Neural progenitor cell (in vitro differentiated cells): ENCODE results near the gene MVB12B. TPM values are rescaled to one million over a fixed set of nuclear protein-coding genes. Genes with fewer than 3 reads are reported as not detected.
A peak's percentile ranks its signal among the peaks of the same experiment; 100 is the strongest.

Source experiments
- DNase-seq: peaks from one replicate; pipeline ENCODE4 v3.0.0-alpha.2; 2016; ENCODE audit warnings: low spot score
- H2AFZ ChIP-seq: fragments of 200-600 bp; sonication (generic); replicated peaks from 2 replicates; pipeline ENCODE4 v1.6.1; 2016; ENCODE audit warnings: antibody characterized with exemption
- H3F3A ChIP-seq: fragments of 200-600 bp; sonication (generic); 2 replicates; pipeline ENCODE4 v1.6.1; 2016; ENCODE audit warnings: antibody characterized with exemption, low read depth
- H3K27ac ChIP-seq: fragments of 200-600 bp; sonication (generic); 2 replicates; pipeline ENCODE4 v1.5.1; 2016; ENCODE audit warnings: mild to moderate bottlenecking
- H3K27me3 ChIP-seq: fragments of 200-600 bp; sonication (generic); 2 replicates; pipeline ENCODE4 v1.6.1; 2016; ENCODE audit warnings: mild to moderate bottlenecking, moderate library complexity
- H3K36me3 ChIP-seq: fragments of 200-600 bp; sonication (generic); 2 replicates; pipeline ENCODE4 v1.5.1; 2016
- H3K4me1 ChIP-seq: fragments of 200-600 bp; sonication (generic); 2 replicates; pipeline ENCODE4 v1.6.1; 2016; ENCODE audit warnings: mixed run types
- H3K4me2 ChIP-seq: fragments of 200-600 bp; sonication (generic); 2 replicates; pipeline ENCODE4 v1.6.1; 2016
- H3K4me3 ChIP-seq: fragments of 200-600 bp; sonication (generic); 2 replicates; pipeline ENCODE4 v1.5.1; 2016
- H3K79me2 ChIP-seq: fragments of 200-600 bp; sonication (generic); 2 replicates; pipeline ENCODE4 v1.6.1; 2016; ENCODE audit warnings: low read depth
- H3K9ac ChIP-seq: fragments of 200-600 bp; sonication (generic); 2 replicates; pipeline ENCODE4 v1.6.1; 2016
- H3K9me3 ChIP-seq: fragments of 200-600 bp; sonication (generic); 2 replicates; pipeline ENCODE4 v1.5.1; 2016; ENCODE audit warnings: low read depth
- H4K20me1 ChIP-seq: fragments of 200-600 bp; sonication (generic); 2 replicates; pipeline ENCODE4 v1.6.1; 2016; ENCODE audit warnings: low read depth
- H3K27ac Mint-ChIP-seq: 3 replicates; pipeline ENCODE4 v1.8.0; 2021; ENCODE audit warnings: mixed read lengths
- H3K27me3 Mint-ChIP-seq: 2 replicates; pipeline ENCODE4 v1.8.0; 2022; ENCODE audit warnings: low read depth, mild to moderate bottlenecking, inconsistent platforms, moderate library complexity, mixed read lengths; ENCODE audit not compliant: insufficient read depth
- H3K36me3 Mint-ChIP-seq: 3 replicates; pipeline ENCODE4 v1.8.0; 2021; ENCODE audit warnings: mixed read lengths
- H3K4me1 Mint-ChIP-seq: 3 replicates; pipeline ENCODE4 v1.8.0; 2021; ENCODE audit warnings: mixed read lengths
- H3K4me3 Mint-ChIP-seq: 3 replicates; pipeline ENCODE4 v1.8.0; 2021; ENCODE audit warnings: mild to moderate bottlenecking, moderate library complexity, mixed read lengths
- H3K9me3 Mint-ChIP-seq: 3 replicates; pipeline ENCODE4 v1.8.0; 2020; ENCODE audit warnings: mixed read lengths
- CTCF ChIP-seq: fragments of 200-600 bp; sonication (generic); IDR thresholded peaks from 2 replicates; pipeline ENCODE4 v1.5.1; 2017; ENCODE audit warnings: antibody characterized with exemption, mild to moderate bottlenecking
- EZH2 ChIP-seq: fragments of 200-600 bp; sonication (generic); IDR thresholded peaks from 2 replicates; pipeline ENCODE4 v1.6.1; 2017; ENCODE audit warnings: antibody characterized with exemption, mild to moderate bottlenecking, moderate library complexity
- EZH2phosphoT487 ChIP-seq: fragments of 200-600 bp; sonication (generic); IDR thresholded peaks from 2 replicates; pipeline ENCODE4 v1.6.1; 2017; ENCODE audit warnings: antibody characterized with exemption
- total RNA-seq: library from RNA; depleted of rRNA; stranded (reverse); fragments of >200 nt; gene quantifications from 2 replicates; pipeline ENCODE4 v1.2.3, GENCODE V29; 2015; ENCODE audit warnings: low replicate concordance

MVB12B gene
- total RNA-seq, 1 donor from 2014 or later, result 16.1 TPM

GRCh38 chr9:126489581-126490213, 163.1 kb downstream of the MVB12B start:
- no peak for TF ChIP-seq EZH2
- TF ChIP-seq EZH2phosphoT487, result no peak
- no peak for TF ChIP-seq CTCF
- no peaks in the 10 kb centered on the region for H3K79me2 ChIP-seq
- H3K27me3 ChIP-seq, result no peaks in the 10 kb centered on the region
- peaks cover 10% of the 10 kb centered on the region for H3K4me1 ChIP-seq
- no peaks in the 10 kb centered on the region for H3F3A ChIP-seq
- H3K36me3 ChIP-seq, result no peaks in the 10 kb centered on the region
- H3K9ac ChIP-seq, result no peak overlapping the region
- H3K27ac ChIP-seq, result no peak overlapping the region
- Mint-ChIP-seq H3K36me3 (no peaks in the 10 kb centered on the region), H3K4me3 (no peak overlapping the region), H3K27ac (no peak overlapping the region), H3K4me1 (peaks cover 13% of the 10 kb centered on the region), H3K9me3 (no peaks in the 10 kb centered on the region), H3K27me3 (no peaks in the 10 kb centered on the region)
- no peak overlapping the region for H2AFZ ChIP-seq
- H4K20me1 ChIP-seq, result peaks cover 4% of the 10 kb centered on the region
- no peaks in the 10 kb centered on the region for H3K9me3 ChIP-seq
- H3K4me3 ChIP-seq, result no peak overlapping the region
- H3K4me2 ChIP-seq, result no peak overlapping the region
- DNase-seq, result peak; percentile 0

GRCh38 chr9:126490214-126490631, 163.6 kb downstream of the MVB12B start:
- Mint-ChIP-seq H3K36me3 (no peaks in the 10 kb centered on the region), H3K4me3 (no peak overlapping the region), H3K4me1 (peaks cover 13% of the 10 kb centered on the region), H3K9me3 (no peaks in the 10 kb centered on the region), H3K27me3 (no peaks in the 10 kb centered on the region), H3K27ac (no peak overlapping the region)
- Histone ChIP-seq H3K27ac (no peak overlapping the region), H3K36me3 (no peaks in the 10 kb centered on the region), H3K4me3 (no peak overlapping the region), H3K79me2 (no peaks in the 10 kb centered on the region), H3K27me3 (no peaks in the 10 kb centered on the region), H4K20me1 (peaks cover 4% of the 10 kb centered on the region), H3K9me3 (no peaks in the 10 kb centered on the region), H3K4me1 (peaks cover 10% of the 10 kb centered on the region), H3K9ac (no peak overlapping the region), H3K4me2 (no peak overlapping the region), H3F3A (no peaks in the 10 kb centered on the region), H2AFZ (no peak overlapping the region)
- TF ChIP-seq EZH2phosphoT487 (no peak), EZH2 (no peak), CTCF (no peak)
- peak; percentile 20 for DNase-seq

GRCh38 chr9:126490871-126491567, 164.4 kb downstream of the MVB12B start:
- peaks cover 10% of the 10 kb centered on the region for H3K4me1 ChIP-seq
- no peak overlapping the region for H2AFZ ChIP-seq
- Mint-ChIP-seq H3K9me3 (no peaks in the 10 kb centered on the region), H3K4me1 (peaks cover 13% of the 10 kb centered on the region), H3K27me3 (no peaks in the 10 kb centered on the region), H3K27ac (no peak overlapping the region), H3K36me3 (no peaks in the 10 kb centered on the region), H3K4me3 (no peak overlapping the region)
- H4K20me1 ChIP-seq, result peaks cover 4% of the 10 kb centered on the region
- TF ChIP-seq CTCF (peak; percentile 99), EZH2phosphoT487 (no peak), EZH2 (no peak)
- H3K27ac ChIP-seq, result no peak overlapping the region
- no peaks in the 10 kb centered on the region for H3F3A ChIP-seq
- H3K4me2 ChIP-seq, result no peak overlapping the region
- peak; percentile 75 for DNase-seq
- no peaks in the 10 kb centered on the region for H3K79me2 ChIP-seq
- H3K9ac ChIP-seq, result no peak overlapping the region
- H3K36me3 ChIP-seq, result no peaks in the 10 kb centered on the region
- H3K9me3 ChIP-seq, result no peaks in the 10 kb centered on the region
- H3K4me3 ChIP-seq, result no peak overlapping the region
- no peaks in the 10 kb centered on the region for H3K27me3 ChIP-seq
